GM12872 (cell line): ENCODE results near the gene SHC2.

Experiments
- CTCF ChIP-seq: IDR thresholded peaks from 3 replicates; pipeline ENCODE4 v1.5.1; 2011; ENCODE audit warnings: low read depth, mild to moderate bottlenecking, low read length, moderate library complexity; ENCODE audit not compliant: insufficient read depth

The SHC2 gene

DNA sequence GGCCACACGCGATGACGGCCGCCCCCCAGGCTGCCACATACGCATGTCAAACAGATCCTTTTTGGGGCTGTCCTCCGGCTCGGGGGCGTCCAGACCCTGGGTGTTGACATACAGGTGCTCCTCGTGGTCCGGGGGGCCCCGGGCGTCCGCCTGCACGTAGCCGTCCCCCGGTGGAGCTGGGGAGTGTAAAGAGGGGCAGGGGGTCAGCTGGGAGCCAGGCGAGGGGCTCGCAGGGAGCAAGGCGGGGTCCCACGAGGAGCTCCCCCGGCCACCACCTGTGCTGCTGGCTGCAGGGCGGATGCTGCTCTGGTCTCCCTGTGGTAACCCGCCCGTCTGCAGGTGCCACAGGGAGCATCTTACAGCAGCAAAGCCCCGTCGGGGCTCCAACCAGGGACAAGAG lies 35.8 kb downstream of the SHC2 start:
- TF ChIP-seq CTCF, result no peak

DNA sequence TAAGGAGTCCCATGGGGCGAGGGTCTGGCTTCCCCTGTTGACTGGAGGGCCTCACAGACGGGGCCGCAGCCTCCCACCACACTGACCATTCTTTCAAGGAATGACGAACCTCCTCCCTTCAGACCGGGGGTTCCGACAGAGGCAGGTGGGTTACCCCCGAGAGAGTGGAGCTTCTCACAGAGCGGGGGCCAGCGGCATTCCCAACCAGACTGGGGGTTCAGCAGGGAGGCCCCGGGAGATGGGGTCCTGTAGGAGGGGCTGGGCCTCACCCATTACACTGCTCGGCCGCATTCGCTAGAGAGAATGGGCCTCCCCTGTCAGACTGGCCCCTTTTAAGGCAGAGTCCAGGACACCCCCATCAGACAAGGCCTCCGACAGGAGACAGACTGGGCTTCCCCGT lies 36.3 kb downstream of the SHC2 start:
- TF ChIP-seq CTCF, result no peak

DNA sequence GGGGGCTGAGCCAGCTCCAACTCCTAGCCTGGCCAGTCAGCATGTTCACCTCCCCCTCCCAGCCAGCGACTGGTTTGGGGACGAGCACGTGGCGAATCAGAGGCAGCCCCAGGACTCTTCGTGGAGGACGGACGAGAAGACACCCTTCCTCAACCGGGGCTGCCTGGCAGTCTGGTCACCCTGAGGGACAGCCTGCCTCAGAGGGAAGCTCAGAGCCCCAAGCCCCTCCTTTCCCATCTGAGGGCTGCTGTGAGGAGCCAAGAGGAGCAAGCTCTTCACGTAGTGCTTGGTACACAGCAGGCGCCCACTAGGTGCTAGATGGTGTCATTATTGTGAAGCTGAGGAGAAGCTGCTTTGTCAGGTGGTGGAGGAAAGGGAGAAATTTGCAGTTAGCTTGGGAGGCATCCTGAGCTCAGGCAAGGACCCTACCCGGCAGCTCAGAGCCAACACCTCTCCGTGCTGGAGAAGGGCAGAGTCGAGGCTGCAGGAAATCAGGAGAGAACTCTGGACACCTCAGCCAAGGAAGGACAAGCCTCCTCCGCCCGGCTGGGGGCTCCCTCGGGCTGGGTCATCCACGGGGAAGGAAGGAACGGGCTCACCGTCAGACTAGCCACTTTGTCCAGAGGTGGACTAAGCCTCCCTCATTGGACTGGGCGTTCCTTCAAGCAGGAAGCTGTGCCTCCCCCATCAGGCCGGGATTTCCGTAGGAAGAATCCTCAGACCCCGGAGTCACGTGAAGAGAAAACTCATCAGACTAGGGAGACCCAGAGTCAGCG lies 37.0 kb downstream of the SHC2 start:
- no peak for TF ChIP-seq CTCF

DNA sequence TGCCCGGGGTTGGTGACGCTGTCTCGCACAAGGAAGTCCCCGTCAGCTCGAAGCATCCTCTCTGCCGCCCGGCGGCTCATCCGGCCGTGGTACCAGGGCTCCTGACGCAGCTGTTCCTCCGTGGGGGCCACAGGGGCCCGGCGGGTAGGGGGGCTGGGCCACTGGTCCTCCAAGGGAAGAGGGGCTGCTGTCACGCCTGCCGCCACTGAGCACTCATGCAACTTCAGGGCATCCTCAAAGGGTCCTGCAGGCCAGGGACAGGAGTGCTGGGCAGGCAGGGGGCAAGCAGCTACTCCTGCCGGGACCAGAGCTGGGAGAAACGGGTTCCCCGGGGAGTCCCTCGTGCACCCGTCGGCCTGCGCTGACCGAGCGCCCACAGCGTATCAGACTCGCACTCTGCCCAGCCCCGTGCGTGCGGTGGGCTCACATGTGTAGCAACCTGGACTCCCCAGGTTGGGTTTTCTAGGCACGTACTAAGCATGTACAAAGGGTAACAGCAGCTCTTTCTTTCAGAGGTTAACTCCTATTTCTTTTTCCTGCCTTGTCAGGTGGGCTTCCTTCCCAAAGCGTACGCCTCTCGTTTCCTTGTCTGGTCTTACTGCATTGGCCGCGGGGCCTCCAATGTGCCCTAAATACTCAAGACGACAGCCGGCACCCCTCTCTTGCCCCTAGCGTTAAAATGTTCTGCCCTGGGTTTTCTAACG lies 38.5 kb downstream of the SHC2 start:
- TF ChIP-seq CTCF, result no peak

DNA sequence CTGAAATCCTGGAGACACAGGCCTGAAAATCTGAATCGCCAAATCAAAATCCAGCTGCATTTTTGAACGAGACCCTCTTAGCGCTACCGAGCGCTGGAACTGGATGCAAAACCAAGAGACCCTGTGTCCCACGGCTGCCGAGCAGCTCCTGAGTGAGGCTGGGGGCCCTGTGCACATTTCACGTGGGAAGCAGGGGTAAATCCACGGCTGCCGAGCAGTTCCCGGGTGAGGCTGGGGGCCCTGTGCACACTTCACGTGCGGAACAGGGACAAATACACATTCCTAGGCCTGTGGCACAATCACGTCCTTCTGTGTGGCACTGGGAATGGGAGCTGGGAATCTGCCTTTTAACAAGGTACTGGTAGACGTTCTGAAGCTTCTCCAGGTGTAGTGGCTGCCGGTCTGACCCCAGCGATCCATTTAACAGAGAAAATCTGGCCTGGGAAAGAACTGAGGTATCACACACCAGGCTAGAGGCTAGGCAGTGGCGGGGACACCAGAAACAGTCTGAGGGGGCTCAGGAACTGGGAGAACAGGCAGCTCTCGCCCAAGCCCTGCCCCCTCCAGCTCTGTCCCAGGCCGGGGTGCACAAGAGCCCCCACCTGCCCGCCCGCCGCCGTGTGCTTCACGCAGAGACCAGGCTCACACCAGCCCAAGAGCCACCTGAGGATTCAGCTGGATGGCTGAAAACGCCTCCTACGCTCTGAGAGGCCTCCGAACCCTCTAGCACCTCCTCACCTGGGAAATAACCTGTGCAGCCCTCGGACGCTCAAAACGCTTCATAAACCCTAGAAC lies 40.9 kb downstream of the SHC2 start:
- TF ChIP-seq CTCF, result no peak

DNA sequence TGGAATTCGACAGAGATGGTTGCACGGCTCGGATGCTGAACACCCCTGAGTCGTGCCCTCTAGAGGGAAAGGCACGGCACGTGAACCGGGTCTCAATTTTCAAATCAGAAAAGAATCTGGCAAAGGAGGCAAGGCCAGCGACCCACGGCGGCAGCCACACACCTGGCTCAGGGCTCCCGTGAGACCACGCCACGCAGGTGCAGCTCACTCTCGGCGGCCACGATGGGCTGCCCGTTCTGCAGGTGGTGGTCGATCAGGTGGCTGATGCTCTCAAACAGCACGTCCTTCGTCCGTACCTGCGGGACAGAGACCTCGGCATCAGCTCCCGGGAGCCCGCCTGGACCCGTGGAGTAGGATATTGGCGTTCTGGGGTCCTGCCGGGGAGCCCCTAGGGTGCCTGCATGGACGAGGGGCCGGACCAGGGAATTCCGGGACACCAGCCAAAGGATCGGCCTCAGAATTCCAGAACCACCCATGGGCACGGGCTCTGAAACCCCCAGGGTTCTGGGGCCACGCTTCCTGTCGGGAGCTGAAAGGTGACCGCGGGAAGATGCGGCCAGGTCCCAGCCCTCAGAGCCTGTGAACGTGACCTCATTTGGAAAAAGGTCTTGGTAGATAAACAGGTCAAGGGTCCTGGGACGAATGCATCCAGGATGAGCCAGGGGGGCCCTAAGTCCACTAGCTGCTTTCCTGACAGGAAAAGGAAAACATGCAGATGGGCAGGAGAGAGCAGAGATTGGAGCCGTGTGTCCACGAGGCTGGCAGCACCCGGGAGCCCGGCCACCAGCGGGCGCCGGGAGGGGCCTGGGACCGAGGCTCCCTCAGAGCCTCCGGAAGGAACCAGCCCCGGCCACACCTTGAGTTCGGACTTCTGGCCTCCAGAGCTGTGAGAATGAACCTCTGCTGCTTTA lies 41.8 kb downstream of the SHC2 start:
- no peak for TF ChIP-seq CTCF
